NCI-H82 treated with DMSO at 0.1 percent for 48 hours (cell line): ENCODE results near the gene PIGW.

Source experiments
- DNase-seq: peaks from one replicate; lab custom pipeline; 2025; ENCODE audit not compliant: unreplicated experiment; lab: John Stamatoyannopoulos, UW

Gene PIGW, protein sequence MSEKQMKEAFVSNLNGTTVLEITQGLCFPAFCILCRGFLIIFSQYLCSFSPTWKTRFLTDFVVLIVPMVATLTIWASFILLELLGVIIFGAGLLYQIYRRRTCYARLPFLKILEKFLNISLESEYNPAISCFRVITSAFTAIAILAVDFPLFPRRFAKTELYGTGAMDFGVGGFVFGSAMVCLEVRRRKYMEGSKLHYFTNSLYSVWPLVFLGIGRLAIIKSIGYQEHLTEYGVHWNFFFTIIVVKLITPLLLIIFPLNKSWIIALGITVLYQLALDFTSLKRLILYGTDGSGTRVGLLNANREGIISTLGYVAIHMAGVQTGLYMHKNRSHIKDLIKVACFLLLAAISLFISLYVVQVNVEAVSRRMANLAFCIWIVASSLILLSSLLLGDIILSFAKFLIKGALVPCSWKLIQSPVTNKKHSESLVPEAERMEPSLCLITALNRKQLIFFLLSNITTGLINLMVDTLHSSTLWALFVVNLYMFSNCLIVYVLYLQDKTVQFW

GRCh38 chr17:36534840-36535668 lies at the start of gene PIGW, which contains the start of gene MYO19:
Gene PIGW, plus strand, starts transcription at chr17:36534987. Its CDS starts 2,115 bp downstream, at chr17:36537102.
Gene MYO19, minus strand, starts transcription at chr17:36534868. Its CDS starts 2,330 bp downstream, at chr17:36532538.
- DNase-seq: peak; percentile 64

- no peak for DNase-seq
These were observed 49.8 kb upstream of the PIGW start for GRCh38 chr17:36485027-36485426.

- no peak for DNase-seq
These were observed 49.0 kb upstream of the PIGW start for GRCh38 chr17:36485805-36486203.

GRCh38 chr17:36486204-36487194 lies 48.3 kb upstream of the PIGW start, which contains the start of gene ZNHIT3:
Gene ZNHIT3, plus strand, starts transcription at chr17:36486681. Its CDS starts 19 bp downstream, at chr17:36486700.
- DNase-seq: peak; percentile 92

DNA sequence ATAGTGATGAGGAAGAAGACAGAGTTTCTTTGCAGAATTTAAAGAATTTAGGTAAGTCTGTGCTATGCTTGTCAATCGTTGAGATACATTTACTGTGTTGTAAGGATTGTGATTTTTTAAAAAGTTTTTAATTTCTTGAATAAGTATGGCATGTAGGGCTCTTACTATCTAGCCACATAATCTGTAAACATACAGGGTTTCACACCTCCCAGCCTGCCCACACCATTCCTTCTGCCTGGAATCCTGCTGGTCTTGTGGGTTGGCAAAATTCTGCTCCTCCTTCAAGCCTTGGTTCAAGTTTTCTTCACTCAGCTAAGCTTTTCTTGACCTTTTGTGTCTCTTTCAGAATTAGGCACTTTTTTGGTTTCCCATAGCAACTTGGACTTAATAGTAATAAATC lies 40.8 kb upstream of the PIGW start:
- no peak for DNase-seq

- DNase-seq: no peak
These were observed 40.1 kb upstream of the PIGW start for GRCh38 chr17:36494674-36495073.

- DNase-seq: no peak
These were observed 39.7 kb upstream of the PIGW start for GRCh38 chr17:36495076-36495578.

- DNase-seq: peak; percentile 6
These were observed 38.6 kb upstream of the PIGW start for GRCh38 chr17:36496018-36496789.

DNA sequence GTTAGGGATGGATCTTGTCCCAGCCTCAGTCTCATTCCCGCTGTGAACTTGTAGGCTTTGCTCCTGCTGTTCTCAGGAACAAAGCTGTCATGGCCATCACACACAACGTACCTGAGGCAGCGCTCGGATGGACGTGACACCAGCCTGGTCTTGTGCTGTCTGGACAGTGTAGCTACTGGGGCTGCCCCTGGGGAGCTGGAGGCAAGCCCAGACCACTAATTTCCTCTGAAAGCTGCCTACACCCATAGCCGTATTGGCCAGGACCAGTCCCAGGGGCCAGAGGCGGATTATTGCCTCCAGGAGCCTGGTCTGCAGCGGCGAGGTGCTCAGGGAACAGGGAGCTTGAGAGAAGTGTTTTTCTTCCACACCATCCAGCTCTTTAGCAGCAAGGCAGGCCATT lies 36.6 kb upstream of the PIGW start:
- DNase-seq: no peak

DNA sequence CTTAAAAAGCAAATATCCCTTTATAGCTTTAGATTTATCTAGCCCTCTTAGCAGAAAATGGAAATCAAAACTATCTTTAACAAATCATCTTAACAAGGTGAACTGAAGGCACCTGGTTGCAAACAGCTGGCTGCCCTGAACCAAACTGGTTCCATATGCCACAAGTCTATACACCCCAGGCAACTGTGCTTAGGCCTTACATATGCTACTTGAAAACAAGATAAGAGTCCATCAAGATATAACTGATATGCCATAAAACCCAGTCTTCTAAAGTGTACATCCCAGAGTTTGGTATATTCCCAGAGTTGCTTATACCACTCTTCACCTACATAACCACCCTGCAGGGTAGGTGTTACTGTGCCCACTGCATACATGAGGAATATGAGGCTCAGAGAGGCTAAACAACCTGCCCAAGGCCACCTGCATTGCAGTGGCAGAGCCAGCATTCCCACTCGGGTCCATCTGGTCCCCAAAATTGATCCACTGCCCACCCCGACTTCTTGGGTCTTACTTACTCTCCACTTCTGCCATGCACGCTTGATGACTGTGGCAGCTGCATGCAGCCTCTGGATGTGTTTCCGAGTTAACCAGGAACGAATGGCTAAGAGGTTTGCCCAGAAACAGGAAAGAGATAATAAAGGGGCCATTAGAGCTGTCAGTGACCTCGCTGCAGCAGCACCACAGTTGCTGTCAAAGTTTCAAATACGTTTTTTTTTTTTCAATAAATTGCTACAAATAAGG lies 36.1 kb upstream of the PIGW start:
- no peak for DNase-seq

GRCh38 chr17:36500745-36501225 lies 34.0 kb upstream of the PIGW start:
- no peak for DNase-seq

- no peak for DNase-seq
These were observed 33.4 kb upstream of the PIGW start for GRCh38 chr17:36501351-36501750.

DNA sequence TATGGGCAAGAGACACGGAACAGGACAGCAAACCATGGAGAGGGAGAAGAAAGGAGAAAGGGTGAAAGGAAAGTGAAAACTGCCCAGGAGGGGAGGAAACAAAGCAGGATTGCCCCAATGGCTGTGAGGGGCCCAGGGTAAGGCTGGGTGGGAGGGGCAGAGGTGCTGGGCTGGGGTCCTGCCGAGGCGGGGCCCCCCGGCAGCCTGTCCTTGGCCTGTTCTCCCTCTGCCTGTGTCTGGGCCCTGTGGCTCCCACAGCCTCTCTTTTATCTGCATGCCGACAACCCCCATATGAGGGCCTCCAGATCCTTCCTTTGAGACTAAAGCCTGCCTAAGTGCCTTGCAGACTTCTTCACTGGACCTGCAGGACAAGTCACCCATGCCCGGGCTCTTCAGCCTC lies 32.8 kb upstream of the PIGW start:
- no peak for DNase-seq

GRCh38 chr17:36503456-36504155 lies 31.2 kb upstream of the PIGW start:
- no peak for DNase-seq

GRCh38 chr17:36504156-36504545 lies 30.6 kb upstream of the PIGW start:
- no peak for DNase-seq

DNA sequence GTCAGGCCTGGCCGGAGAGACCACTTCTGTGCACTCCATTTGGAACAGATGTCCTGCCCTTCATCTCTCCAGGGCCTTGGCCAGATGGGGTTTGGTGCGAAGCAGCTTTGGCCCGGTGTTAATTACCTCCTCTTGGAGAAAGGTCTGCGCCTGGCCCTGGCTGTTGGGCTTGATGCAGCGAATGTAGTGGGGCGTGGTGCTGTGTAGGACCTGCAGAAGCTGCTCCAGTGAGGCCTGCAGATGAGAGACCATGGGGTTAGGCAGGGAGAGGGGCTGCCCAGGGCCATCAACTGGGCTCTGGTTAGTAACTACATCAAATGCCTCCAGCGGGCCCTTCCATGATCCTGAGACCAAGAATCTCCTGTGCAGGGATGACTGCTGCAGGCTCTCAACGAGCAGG lies 29.6 kb upstream of the PIGW start:
- DNase-seq: no peak

DNA sequence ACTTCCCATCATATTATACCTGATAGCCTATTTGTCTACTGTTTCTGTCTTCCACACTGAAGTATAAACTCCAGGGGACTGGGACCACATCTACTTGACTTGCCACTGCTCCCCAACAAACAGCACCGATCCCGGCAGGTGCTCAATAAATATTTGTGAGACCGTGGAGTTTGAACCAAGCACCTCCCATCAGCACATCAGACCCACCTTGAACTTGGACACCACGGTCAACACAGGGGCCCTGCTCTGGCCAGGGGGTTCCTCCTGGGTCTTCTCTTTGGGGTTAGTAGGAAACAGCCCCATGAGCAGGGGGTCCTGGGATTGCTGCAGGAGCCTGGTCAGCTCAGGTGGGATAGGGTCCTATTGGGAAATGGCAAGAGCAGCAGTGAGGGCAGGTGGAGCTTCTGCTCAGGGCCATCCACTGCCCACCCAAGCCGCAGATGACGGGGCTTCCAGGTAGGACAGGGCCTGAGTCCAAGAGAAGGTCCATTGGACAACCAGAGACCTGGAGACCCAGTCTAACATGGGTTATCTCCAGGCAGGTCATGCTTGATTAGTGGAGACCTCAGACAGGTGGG lies 28.4 kb upstream of the PIGW start:
- DNase-seq: no peak

GRCh38 chr17:36506831-36507230 lies 28.0 kb upstream of the PIGW start:
- no peak for DNase-seq
